GM21529 (cell line): ENCODE measurements around the gene ZACN.

Experiments used
- ATAC-seq: cut with Tn5 transposase; IDR thresholded peaks from one replicate; pipeline ENCODE4 v1.9.1; 2021; ENCODE audit not compliant: unreplicated experiment

ZACN gene

GRCh38 chr17:76081295-76082210 lies 2.6 kb downstream of the ZACN start:
- no peak for ATAC-seq

GRCh38 chr17:76082326-76083251 lies 3.6 kb downstream of the ZACN start:
- ATAC-seq = no peak

GRCh38 chr17:76083536-76084182 lies 4.7 kb downstream of the ZACN start:
- ATAC-seq = no peak

- no peak for ATAC-seq
Observed at GRCh38 chr17:76085066-76085730, 6.2 kb downstream of the ZACN start.

- ATAC-seq = no peak
Observed at GRCh38 chr17:76085731-76086366, 6.9 kb downstream of the ZACN start.

- ATAC-seq = no peak
Observed at GRCh38 chr17:76086384-76086783, 7.4 kb downstream of the ZACN start.

GRCh38 chr17:76087531-76087930 lies 8.5 kb downstream of the ZACN start:
- no peak for ATAC-seq

GRCh38 chr17:76088041-76088867 lies 9.3 kb downstream of the ZACN start:
- no peak for ATAC-seq

GRCh38 chr17:76088868-76089576 lies 10.0 kb downstream of the ZACN start:
- no peak for ATAC-seq

GRCh38 chr17:76089680-76090516 lies 10.9 kb downstream of the ZACN start:
- ATAC-seq = no peak

- ATAC-seq = no peak
Observed at GRCh38 chr17:76090517-76091129, 11.6 kb downstream of the ZACN start.

- ATAC-seq = no peak
Observed at GRCh38 chr17:76091526-76092286, 12.7 kb downstream of the ZACN start.

- ATAC-seq = no peak
Observed at GRCh38 chr17:76092526-76093413, 13.8 kb downstream of the ZACN start.

- no peak for ATAC-seq
Observed at GRCh38 chr17:76094046-76094445, 15.1 kb downstream of the ZACN start.

GRCh38 chr17:76095943-76096342 lies 17.0 kb downstream of the ZACN start:
- ATAC-seq = no peak
